Hepatocyte (in vitro differentiated cells): Measurements from ENCODE around the gene RUSF1. TPM values are rescaled to one million over a fixed set of nuclear protein-coding genes. Genes with fewer than 3 reads are reported as not detected.
A peak's percentile ranks its signal among the peaks of the same experiment; 100 is the strongest.

Source experiments
- DNase-seq: peaks from one replicate; pipeline ENCODE4 v3.0.0-alpha.2; 2016; ENCODE audit warnings: low spot score
- H2AFZ ChIP-seq: fragments of 200-600 bp; sonication (generic); 2 replicates; pipeline ENCODE4 v1.6.0; 2016; ENCODE audit warnings: antibody characterized with exemption, mild to moderate bottlenecking
- H3K27ac ChIP-seq: fragments of 200-600 bp; sonication (generic); 2 replicates; pipeline ENCODE4 v1.5.1; 2016; ENCODE audit warnings: mild to moderate bottlenecking
- H3K27me3 ChIP-seq: fragments of 200-600 bp; sonication (generic); 2 replicates; pipeline ENCODE4 v1.6.1; 2016
- H3K36me3 ChIP-seq: fragments of 200-600 bp; sonication (generic); replicated peaks from 2 replicates; pipeline ENCODE4 v1.5.1; 2016; ENCODE audit warnings: low read depth; ENCODE audit not compliant: insufficient read depth
- H3K4me1 ChIP-seq: fragments of 200-600 bp; sonication (generic); 2 replicates; pipeline ENCODE4 v1.5.1; 2016; ENCODE audit warnings: mild to moderate bottlenecking, moderate library complexity; ENCODE audit not compliant: insufficient read depth
- H3K4me2 ChIP-seq: fragments of 200-600 bp; sonication (generic); 2 replicates; pipeline ENCODE4 v1.6.0; 2016
- H3K4me3 ChIP-seq: fragments of 200-600 bp; sonication (generic); 2 replicates; pipeline ENCODE4 v1.5.1; 2016; ENCODE audit warnings: mild to moderate bottlenecking
- H3K79me2 ChIP-seq: fragments of 200-600 bp; sonication (generic); 2 replicates; pipeline ENCODE4 v1.6.0; 2017; ENCODE audit warnings: mild to moderate bottlenecking
- H3K9me2 ChIP-seq: fragments of 200-600 bp; sonication (generic); replicated peaks from 2 replicates; pipeline ENCODE4 v1.6.0; 2017; ENCODE audit warnings: mild to moderate bottlenecking; ENCODE audit not compliant: insufficient read depth
- H3K9me3 ChIP-seq: fragments of 200-600 bp; sonication (generic); 2 replicates; pipeline ENCODE4 v1.5.1; 2016; ENCODE audit warnings: low read depth, mild to moderate bottlenecking
- H4K20me1 ChIP-seq: fragments of 200-600 bp; sonication (generic); 2 replicates; pipeline ENCODE4 v1.6.0; 2016; ENCODE audit warnings: mild to moderate bottlenecking; ENCODE audit not compliant: insufficient read depth, poor library complexity, severe bottlenecking
- EZH2 ChIP-seq: fragments of 200-600 bp; sonication (generic); IDR thresholded peaks from 2 replicates; pipeline ENCODE4 v1.6.1; 2016; ENCODE audit warnings: antibody characterized with exemption, mild to moderate bottlenecking, borderline replicate concordance
- EZH2phosphoT487 ChIP-seq: fragments of 200-600 bp; sonication (generic); IDR thresholded peaks from one replicate; pipeline ENCODE4 v1.6.1; 2018; ENCODE audit warnings: antibody characterized with exemption, mild to moderate bottlenecking, low read depth, moderate library complexity; ENCODE audit not compliant: unreplicated experiment, severe bottlenecking
- WGBS: methylation state at CpG from one replicate; pipeline ENCODE4 v1.1.6; 2016; ENCODE audit warnings: low lambda C conversion rate; ENCODE audit errors: missing lambda C conversion rate; 5-methylcytosine and 5-hydroxymethylcytosine counted together
- polyA plus RNA-seq: library from polyadenylated mRNA; unstranded; fragments of >200 nt; fragmentation: Nextera tagmentation; extraction: Ambion mirVana; gene quantifications from 2 replicates; pipeline ENCODE4 v1.2.1, GENCODE V29; 2016
- total RNA-seq: library from RNA; depleted of rRNA; stranded (reverse); fragments of >200 nt; gene quantifications from 2 replicates; pipeline ENCODE4 v1.2.3, GENCODE V29; 2014
- TF ChIP-seq, protein P1 (sequence below): fragments of 200-600 bp; sonication (generic); IDR thresholded peaks from 2 replicates; pipeline ENCODE4 v1.5.1; 2016; ENCODE audit warnings: antibody characterized with exemption, mild to moderate bottlenecking; ENCODE audit not compliant: poor library complexity

The RUSF1 gene
- total and polyA plus RNA-seq, 2 experiments from 2014 or later: 56.6 to 77.2 TPM

DNA sequence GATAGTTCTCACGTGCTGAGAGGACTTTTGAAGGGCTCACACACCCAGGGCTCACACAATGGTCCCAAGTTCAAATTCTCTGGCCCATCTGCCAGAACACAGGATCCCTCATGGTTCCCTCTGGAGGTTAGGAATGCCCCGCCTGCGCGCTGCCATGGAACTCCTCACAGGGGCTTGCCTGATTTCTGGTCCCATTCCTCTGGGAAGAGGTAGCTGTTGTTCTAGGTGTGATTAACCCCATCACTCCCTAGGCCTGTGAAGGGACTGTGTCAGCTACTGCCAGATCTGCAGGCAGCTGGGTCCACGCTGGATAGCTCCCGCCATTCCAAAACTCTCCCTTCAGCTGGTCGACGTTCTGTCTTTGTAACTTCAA is 51.2 kb downstream of the RUSF1 start:
- Histone ChIP-seq H3K4me3 (no peak overlapping the region), H3K27me3 (no peaks in the 10 kb centered on the region), H3K9me2 (no peaks in the 10 kb centered on the region), H3K9me3 (no peaks in the 10 kb centered on the region), H3K79me2 (peaks cover 39% of the 10 kb centered on the region), H3K4me1 (peaks cover 35% of the 10 kb centered on the region), H4K20me1 (peaks cover 19% of the 10 kb centered on the region), H3K4me2 (peak overlapping the region; percentile 97), H3K27ac (peak overlapping the region; percentile 96), H3K36me3 (no peaks in the 10 kb centered on the region), H2AFZ (no peak overlapping the region)
- TF ChIP-seq EZH2phosphoT487 (no peak), EZH2 (no peak)
- TF ChIP-seq, protein P1, sequence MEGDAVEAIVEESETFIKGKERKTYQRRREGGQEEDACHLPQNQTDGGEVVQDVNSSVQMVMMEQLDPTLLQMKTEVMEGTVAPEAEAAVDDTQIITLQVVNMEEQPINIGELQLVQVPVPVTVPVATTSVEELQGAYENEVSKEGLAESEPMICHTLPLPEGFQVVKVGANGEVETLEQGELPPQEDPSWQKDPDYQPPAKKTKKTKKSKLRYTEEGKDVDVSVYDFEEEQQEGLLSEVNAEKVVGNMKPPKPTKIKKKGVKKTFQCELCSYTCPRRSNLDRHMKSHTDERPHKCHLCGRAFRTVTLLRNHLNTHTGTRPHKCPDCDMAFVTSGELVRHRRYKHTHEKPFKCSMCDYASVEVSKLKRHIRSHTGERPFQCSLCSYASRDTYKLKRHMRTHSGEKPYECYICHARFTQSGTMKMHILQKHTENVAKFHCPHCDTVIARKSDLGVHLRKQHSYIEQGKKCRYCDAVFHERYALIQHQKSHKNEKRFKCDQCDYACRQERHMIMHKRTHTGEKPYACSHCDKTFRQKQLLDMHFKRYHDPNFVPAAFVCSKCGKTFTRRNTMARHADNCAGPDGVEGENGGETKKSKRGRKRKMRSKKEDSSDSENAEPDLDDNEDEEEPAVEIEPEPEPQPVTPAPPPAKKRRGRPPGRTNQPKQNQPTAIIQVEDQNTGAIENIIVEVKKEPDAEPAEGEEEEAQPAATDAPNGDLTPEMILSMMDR: no peak
- 73% methylated on average over 8 of the region's 8 CpGs for WGBS
- DNase-seq: no peak

DNA sequence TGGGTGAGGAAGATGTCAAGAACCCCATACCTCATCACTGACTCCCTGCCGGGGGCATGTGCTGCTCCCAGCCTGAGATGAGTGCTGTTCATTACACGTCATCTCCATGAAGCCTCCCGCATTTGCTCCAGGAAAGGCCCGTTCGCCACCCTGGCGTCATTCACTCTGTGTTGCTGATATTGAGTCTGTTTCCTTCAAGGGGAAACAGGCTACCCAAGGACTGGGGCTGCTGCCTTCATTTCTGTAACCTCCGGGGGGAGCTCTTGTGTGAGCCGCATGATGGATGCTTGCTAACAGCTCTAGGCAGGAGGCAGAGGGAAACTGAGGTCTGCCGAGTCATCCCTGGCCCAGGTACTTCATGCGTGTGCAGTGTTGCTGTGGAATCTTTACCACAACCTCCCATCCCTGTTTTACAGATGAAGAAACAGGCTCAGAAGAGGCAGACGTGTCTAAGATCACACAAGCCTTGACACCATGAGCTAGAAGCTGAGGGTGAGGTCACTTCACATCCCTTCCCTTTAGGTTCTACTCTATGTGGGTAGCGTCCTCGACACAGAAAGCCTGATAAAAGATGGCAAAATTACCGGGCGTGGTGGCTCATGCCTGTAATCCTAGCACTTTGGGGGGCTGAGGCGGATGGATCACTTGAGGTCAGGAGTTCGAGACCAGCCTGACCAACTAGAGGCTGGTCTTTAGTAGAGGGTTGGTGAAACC is 52.4 kb downstream of the RUSF1 start:
- Histone ChIP-seq H2AFZ (no peak overlapping the region), H3K27me3 (no peaks in the 10 kb centered on the region), H3K27ac (no peak overlapping the region), H3K9me2 (no peaks in the 10 kb centered on the region), H3K79me2 (peaks cover 32% of the 10 kb centered on the region), H4K20me1 (peaks cover 19% of the 10 kb centered on the region), H3K4me3 (no peak overlapping the region), H3K4me1 (peaks cover 37% of the 10 kb centered on the region), H3K4me2 (no peak overlapping the region), H3K36me3 (no peaks in the 10 kb centered on the region), H3K9me3 (no peaks in the 10 kb centered on the region)
- WGBS: 89% methylated on average over 17 of the region's 17 CpGs
- no peak for DNase-seq
- no peak for TF ChIP-seq EZH2phosphoT487
- TF ChIP-seq, protein P1: peak; percentile 18

DNA sequence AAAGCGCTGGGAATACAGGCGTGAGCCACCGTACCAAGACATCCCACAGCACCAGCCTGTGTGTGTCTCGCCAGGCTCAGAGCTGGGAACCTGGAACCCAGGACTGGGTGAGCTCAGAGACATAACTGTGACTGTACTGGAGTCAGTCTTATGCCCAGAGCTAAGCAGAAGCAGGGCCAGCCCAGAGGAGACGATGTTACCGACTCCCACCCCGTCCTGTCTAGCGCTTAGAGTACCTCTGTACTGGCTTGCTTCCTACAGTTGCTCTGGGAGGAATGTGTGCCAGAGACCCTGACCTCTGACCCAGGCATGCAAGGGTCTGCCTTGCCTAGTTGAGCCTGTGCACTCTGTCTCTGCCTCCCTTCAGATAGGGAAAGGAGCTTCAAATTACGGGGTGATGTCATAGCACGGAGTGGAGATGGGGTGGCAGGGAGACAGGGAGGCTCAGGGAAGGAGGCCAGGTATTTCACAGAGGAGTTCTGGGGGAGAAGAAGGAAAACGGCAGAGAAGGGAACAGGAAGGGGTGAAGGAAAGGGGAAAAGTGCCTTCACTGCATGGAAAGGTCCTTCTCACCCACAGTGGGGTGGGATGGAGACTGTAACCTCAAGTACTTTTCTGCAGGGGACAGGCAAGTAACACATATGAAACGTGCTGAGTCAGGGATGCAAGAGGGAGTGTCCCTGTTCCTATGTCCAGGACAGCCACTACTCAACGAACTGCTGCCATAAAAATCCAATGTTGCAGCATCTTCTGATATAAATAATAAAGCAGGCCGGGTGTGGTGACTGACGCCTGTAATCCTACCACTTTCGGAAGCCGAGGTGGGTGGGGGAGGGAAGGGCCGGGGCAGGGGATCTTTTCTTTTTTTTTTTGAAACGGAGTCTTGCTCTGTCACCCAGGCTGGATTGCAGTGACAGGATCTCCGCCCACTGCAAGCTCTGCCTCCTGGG is 54.7 kb downstream of the RUSF1 start:
- WGBS: 49% methylated on average over 18 of the region's 20 CpGs
- Histone ChIP-seq H3K79me2 (peaks cover 32% of the 10 kb centered on the region), H3K27me3 (no peaks in the 10 kb centered on the region), H2AFZ (no peak overlapping the region), H3K4me3 (no peak overlapping the region), H3K9me3 (no peaks in the 10 kb centered on the region), H4K20me1 (peaks cover 19% of the 10 kb centered on the region), H3K36me3 (no peaks in the 10 kb centered on the region), H3K4me2 (peak overlapping the region; percentile 37), H3K9me2 (no peaks in the 10 kb centered on the region), H3K27ac (peak overlapping the region; percentile 54), H3K4me1 (peaks cover 37% of the 10 kb centered on the region)
- TF ChIP-seq, protein P1: no peak
- TF ChIP-seq EZH2phosphoT487 (no peak), EZH2 (no peak)
- peak; percentile 49 for DNase-seq
